HCT116 (cell line): Measurements from ENCODE around the gene HYCC2.
"Not testable (repeated sequence)": the region's sequence is repeated elsewhere in the genome, so short reads cannot be mapped to it uniquely, and the experiment has no call there.

ENCODE experiments used
- EZH2 ChIP-seq: fragments of 200-600 bp; sonication (generic); IDR thresholded peaks from 2 replicates; pipeline ENCODE4 v1.6.1; 2017; ENCODE audit warnings: antibody characterized with exemption, mixed run types
- EZH2phosphoT487 ChIP-seq: fragments of 200-600 bp; IDR thresholded peaks from 2 replicates; pipeline ENCODE4 v1.6.1; 2018; ENCODE audit warnings: antibody characterized with exemption, borderline replicate concordance
- POLR2A ChIP-seq: IDR thresholded peaks from 2 replicates; pipeline ENCODE4 v1.7.0; 2011; ENCODE audit warnings: borderline replicate concordance; ENCODE audit not compliant: insufficient read depth, insufficient read length; ENCODE audit errors: extremely low read depth
- SP1 ChIP-seq: IDR thresholded peaks from 2 replicates; pipeline ENCODE4 v1.6.1; 2012; ENCODE audit warnings: low read depth
- TCF7L2 ChIP-seq: IDR thresholded peaks from 2 replicates; pipeline ENCODE4 v1.7.0; 2011; ENCODE audit warnings: borderline replicate concordance, inconsistent platforms; ENCODE audit not compliant: insufficient read depth, insufficient read length; ENCODE audit errors: extremely low read depth
- ZFX ChIP-seq: fragments of 450-650 bp; IDR thresholded peaks from 2 replicates; pipeline ENCODE4 v1.6.1; 2017
- ZNF274 ChIP-seq: fragments of 200-500 bp; sonication (Bioruptor generic); IDR thresholded peaks from 2 replicates; pipeline ENCODE4 v1.6.1; 2014; ENCODE audit warnings: mild to moderate bottlenecking, low read depth, low read length, inconsistent platforms
- TF ChIP-seq, protein P1 (sequence below), 3 experiments: fragments of 200-600 bp in 1 of 3; sonication (generic) in 1 of 3; IDR thresholded peaks in 2 of 3; conservative IDR thresholded peaks in 1 of 3; 2 replicates each; pipeline ENCODE4 v1.5.1; 2012 to 2017; ENCODE audit warnings: low read depth in 2 of 3, low read length in 2 of 3, antibody characterized with exemption in 1 of 3, borderline replicate concordance in 1 of 3, control low read depth in 1 of 3, mild to moderate bottlenecking in 1 of 3, mixed read lengths in 1 of 3, mixed run types in 1 of 3, moderate library complexity in 1 of 3; ENCODE audit not compliant: insufficient read depth in 1 of 3
- TF ChIP-seq, protein P2 (sequence below): IDR thresholded peaks from 2 replicates; pipeline ENCODE4 v1.6.1; 2012

DNA sequence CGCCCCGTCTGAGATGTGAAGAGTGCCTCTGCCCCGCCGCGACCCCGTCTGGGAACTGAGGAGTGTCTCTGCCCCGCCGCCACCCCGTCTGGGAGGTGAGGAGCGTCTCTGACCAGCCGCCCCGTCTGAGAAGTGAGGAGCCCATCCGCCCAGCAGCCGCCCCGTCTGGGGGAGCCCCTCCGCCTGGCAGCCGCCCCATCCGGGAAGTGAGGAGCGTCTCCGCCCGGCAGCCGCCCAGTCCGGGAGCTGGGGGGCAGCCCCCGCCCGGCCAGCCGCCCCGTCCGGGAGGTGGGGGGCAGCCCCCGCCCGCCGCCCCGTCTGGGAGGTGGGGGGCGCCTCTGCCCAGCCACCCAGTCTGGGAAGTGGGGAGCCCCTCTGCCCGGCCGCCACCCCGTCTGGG is 29.0 kb downstream of the HYCC2 start:
- not testable (repeated sequence) for TF ChIP-seq SP1, ZNF274, TCF7L2, ZFX, EZH2, POLR2A, EZH2phosphoT487
- TF ChIP-seq, protein P1, sequence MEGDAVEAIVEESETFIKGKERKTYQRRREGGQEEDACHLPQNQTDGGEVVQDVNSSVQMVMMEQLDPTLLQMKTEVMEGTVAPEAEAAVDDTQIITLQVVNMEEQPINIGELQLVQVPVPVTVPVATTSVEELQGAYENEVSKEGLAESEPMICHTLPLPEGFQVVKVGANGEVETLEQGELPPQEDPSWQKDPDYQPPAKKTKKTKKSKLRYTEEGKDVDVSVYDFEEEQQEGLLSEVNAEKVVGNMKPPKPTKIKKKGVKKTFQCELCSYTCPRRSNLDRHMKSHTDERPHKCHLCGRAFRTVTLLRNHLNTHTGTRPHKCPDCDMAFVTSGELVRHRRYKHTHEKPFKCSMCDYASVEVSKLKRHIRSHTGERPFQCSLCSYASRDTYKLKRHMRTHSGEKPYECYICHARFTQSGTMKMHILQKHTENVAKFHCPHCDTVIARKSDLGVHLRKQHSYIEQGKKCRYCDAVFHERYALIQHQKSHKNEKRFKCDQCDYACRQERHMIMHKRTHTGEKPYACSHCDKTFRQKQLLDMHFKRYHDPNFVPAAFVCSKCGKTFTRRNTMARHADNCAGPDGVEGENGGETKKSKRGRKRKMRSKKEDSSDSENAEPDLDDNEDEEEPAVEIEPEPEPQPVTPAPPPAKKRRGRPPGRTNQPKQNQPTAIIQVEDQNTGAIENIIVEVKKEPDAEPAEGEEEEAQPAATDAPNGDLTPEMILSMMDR (IDR thresholded peaks at IDR 0.05 in 2 of 3, conservative IDR thresholded peaks at IDR 0.05 in 1 of 3; ENCODE audit: borderline replicate concordance in 1 of 3, insufficient read depth in 1 of 3, low read depth in 2 of 3, low read length in 2 of 3) = not testable (repeated sequence)
- TF ChIP-seq, protein P2, sequence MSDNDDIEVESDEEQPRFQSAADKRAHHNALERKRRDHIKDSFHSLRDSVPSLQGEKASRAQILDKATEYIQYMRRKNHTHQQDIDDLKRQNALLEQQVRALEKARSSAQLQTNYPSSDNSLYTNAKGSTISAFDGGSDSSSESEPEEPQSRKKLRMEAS = not testable (repeated sequence)
